Cardiac septum (tissue), 1 donor: Measurements from ENCODE around the gene LDOC1. TPM values are rescaled to one million over a fixed set of nuclear protein-coding genes. Genes with fewer than 3 reads are reported as not detected.
"Not testable (repeated sequence)": the region's sequence is repeated elsewhere in the genome, so short reads cannot be mapped to it uniquely, and the experiment has no call there.

Experiments used
- DNase-seq: peaks from one replicate; pipeline ENCODE4 v3.0.0-alpha.2; 2020; ENCODE audit warnings: low spot score
- intact Hi-C: fragments of 100-400 bp; cut with DNase I; formaldehyde crosslinking; loops from one replicate; pipeline ENCODE4 v1.14.0; 2022
- long read RNA-seq: library from polyadenylated mRNA; unstranded; transcript quantifications from one replicate; pipeline ENCODE4 v2.0.0, GENCODE V29; 2021
- total RNA-seq: library from RNA; stranded (reverse); fragmentation: NEBNext Ultra II Directional; extraction: Animal tissue kit (Norgen Biotek cat#: 25700); gene quantifications from one replicate; pipeline ENCODE4 v1.2.1, GENCODE V29; 2021
- donor health status: DM: no; HTN: no; CAD: no.

Gene LDOC1
- 4.5 TPM for total RNA-seq
- long read RNA-seq, transcript LDOC1-201 (1 exons, 1,381 nt) = major isoform, 6 of 6 reads
- long read RNA-seq, partial matches to known transcripts = 0 of 6 reads
- long read RNA-seq, other reads (novel, unspliced or antisense) = 0 of 6 reads

DNA sequence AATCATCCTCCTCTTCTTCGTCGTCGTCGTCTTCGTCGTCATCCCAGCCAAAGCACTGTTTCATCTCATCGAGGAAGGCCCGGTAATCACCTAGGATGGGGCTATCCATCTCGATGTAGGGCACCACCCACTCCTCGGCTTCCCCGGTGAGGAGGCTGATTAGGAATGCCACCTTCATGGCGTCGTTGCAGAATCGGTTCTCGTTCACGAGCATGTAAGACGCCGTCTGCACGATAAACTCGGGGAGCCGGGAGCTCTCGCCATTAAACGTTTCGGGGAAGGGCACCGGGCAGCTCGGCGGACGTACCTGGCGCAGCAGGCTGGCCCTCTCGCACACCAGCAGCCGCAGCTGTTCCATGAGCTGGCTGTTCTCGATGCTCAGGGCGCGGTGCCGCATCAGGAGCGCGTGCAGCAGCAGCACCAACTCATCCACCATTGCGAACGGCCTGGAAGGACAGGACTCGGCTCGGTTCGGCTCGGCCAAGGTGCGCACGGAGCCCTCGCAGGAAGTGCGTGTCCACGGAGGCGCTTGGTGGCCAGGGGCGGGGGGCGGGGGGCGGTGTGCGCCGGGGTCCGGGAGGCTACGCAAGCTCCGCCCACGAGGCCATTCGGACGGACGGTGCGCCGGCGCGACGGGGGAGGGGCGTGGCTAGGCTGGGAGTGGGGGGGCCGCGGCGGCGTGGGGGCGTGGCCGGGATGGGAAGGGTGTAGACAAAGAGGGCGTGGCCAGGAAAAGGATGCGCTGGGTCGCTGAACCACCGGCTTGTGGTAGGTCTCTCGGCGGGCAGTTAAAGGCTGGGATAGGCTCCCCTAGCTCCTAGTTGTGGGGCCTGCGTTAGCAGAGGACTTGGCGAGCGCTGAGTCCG lies at the start of gene LDOC1:
LDOC1 (minus strand) TSS at position 544 of the 866 bp plus-strand sequence; CDS start at position 436, 108 bp downstream.
- intact Hi-C loops = no loop called here
- DNase-seq = no peak

DNA sequence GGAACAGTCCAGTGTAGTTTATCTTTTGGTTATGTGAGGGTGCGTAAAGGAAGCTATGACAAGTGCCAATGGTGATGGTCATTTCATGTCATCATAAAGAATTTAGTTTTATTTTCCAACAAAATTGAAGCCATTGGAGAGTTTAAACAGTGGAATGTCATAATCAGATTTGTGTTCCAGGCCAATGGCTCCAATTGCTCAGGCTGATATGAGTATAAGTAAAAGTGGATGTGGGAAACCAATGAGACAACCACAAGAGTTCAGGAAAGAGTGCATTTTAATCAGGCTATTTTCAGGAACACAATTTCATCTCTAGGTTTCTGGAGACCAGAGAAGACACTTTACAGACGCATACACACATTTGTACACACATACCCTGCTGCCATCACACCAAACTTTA lies 44.7 kb upstream of the LDOC1 start:
- DNase-seq = no peak

DNA sequence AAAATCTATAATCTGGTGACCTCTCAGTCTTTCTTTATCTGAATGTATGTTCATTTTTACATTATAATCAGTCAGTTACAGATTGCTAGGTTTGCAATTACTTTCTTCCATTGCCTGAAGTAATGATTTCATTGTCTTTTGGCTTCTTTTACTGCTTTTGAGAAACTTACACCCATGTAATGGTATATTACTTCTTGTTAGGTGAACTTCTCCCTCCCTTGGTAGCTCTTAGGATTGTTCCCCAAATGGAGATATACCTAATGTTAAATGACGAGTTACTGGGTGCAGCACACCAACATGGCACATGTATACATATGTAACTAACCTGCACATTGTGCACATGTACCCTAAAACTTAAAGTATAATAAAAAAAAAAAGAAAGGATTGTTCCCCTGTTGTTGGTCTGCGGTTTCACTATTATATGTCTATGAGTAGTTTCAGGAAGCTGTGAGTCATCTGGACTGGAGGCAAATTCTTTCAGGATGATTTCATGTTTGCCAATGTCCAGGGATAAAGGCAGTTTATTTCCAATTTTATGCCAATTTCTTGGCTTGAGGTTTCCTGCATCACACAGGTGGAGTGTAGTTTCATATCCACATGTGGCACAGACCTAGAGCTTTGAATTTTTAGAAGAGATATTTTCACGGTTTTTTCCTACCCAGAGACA lies 43.5 kb upstream of the LDOC1 start:
- intact Hi-C loops = no loop called here
- DNase-seq = no peak

More for the DNA sequence above, 44.7 kb upstream of the LDOC1 start:
- intact Hi-C loops = no loop called here

DNA sequence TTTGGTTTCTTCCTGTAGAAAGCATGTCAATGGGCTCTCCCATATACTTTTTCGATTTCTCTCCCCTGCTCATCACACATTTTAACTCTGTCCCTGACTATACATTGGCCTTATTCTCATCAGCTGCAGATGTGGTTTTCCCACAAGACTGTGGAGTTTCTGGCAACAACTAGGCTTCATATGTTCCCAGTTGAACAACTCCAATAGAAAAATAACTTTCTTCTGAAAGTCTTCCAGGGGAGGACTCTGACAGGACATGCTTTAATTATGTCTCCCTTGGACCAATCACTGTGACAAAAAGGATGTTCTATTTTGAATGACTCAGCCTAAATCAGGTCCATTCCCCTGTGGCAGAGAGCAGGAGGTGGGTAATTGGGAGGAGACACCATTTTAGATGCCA lies 37.3 kb upstream of the LDOC1 start:
- intact Hi-C loops = no loop called here

DNA sequence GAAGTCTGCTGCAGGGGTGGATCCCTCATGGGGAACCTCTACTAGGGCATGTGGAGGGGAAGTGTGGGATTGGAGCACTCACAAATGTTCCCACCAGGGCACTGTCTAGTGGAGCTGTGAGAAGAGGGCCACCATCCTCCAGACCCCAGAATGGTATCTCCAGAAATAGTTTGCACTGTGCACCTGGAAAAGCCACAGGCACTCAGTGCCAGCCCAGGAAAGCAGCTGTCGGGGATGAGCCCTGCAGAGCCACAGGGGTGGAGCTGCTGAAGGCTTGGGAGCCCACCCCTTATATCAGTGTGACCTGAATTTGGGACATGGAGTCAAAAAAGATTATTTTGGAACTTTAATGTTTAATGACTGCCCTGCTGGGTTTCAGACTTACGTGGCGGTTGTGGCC lies 25.0 kb upstream of the LDOC1 start:
- no peak for DNase-seq

More for the DNA sequence above, 37.3 kb upstream of the LDOC1 start:
- DNase-seq = no peak

DNA sequence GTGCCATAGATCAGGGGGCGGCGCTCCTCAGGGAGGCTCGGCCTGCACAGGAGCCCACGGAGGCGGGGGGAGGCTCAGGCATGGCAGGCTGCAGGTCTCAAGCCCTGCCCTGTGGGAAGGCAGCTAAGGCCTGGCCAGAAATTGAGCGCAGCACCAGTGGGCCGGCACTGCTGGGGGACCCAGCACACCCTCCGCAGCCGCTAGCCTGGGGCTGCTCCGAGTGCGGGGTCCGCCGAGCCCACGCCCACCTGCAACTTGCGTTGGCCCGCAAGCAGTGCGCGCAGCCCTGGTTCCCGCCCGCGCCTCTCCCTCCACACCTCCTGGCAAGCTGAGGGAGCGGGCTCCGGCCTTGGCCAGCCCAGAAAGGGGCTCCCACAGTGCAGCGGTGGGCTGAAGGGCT lies 11.6 kb upstream of the LDOC1 start:
- intact Hi-C loops, DNase-seq: not testable (repeated sequence)

More for the DNA sequence above, 25.0 kb upstream of the LDOC1 start:
- intact Hi-C loops = no loop called here

DNA sequence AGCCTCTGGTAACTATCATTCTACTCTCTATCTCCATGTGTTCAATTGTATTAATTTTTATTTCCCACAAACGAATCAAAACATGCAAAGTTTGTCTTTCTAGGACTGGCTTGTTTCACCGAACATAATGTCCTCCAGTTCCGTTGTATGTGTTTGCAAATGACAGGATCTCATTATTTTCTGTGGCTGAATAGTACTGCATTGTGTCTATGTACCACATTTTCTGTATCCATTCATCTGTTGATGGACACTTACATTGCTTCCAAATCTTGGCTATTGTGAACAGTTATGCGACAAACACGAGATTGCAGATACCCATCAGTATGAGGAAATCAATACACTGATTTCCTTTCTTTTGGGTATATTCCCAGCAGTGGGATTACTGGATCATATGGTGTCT lies 8.4 kb upstream of the LDOC1 start:
- DNase-seq = no peak
- intact Hi-C loops = no loop called here

DNA sequence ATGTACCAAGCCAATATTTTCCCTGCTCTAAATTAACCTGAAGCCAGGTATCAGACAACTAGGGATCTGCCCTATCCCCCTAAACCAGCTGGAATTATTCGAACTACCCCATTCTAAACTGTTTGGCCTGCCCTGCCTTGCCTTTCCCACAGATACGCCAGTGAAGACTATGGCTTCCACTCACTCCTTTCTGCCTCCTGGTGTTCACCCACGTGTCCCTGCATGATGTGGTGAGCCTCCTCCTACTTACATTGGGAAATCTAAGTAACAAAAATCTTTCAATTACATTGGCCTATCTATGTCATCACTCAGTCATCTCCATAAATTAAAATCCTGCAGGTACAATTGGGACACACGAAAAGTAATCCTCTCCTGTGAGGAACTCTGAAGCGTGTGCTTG lies 6.1 kb upstream of the LDOC1 start:
- no peak for DNase-seq
- intact Hi-C loops = no loop called here

DNA sequence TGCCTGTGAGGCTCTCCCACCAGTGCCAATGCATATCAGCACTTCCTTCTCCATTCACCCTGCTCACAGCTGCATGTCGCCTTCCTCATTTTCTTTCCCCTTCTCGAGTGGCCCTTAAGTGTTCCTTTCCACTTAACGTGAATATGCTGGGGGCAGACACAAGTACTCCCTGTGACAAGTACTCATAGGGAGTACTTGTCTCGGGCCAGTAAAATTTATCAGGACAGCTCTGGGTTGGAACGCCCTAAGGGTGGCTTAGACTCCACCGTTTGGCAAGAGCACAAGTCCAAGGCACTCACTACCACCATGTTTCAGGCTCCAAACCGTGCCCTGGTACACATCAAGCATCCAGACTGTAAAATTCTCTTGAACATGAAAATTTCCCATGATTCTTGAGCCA lies 3.9 kb upstream of the LDOC1 start:
- DNase-seq = no peak
- intact Hi-C loops = no loop called here

DNA sequence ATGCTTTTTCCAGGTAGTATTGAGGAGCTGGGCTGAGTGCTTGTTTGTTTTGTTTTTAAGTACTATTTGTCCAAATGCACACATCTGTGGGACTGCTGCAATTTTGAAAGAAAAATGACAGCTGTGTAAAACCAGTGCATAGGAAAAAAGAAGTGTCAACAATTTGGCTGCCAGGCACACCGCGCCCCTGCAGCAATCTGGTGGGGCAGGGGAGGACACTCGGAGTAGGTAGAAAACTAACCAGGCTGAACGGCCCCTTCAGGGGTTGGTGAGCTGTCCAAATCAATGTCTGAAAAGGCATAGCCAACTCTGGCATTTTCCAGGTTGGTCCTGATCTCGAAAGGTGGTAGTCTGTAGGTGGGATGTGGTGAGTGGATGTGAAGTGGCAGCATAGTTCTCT lies 1.1 kb downstream of the LDOC1 start:
- intact Hi-C loops = no loop called here
- DNase-seq = no peak

DNA sequence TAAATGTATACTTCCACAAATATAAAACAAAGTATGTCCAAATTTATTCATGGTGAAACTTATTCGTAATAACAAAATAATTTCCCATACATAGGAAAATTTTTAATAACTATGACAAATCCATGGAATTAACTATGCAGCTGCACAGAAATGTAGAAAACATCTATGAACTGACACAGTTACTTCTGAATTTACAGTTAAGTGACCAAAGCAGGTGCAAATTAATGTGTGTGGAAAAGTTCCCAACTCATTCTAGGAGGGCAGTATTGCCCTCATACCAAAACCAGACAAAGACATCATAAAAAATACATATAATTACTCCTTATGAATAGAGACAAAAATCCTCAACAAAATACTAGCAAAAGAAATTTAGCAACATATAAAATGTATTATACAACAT lies 12.5 kb downstream of the LDOC1 start:
- no peak for DNase-seq
- intact Hi-C loops = no loop called here

DNA sequence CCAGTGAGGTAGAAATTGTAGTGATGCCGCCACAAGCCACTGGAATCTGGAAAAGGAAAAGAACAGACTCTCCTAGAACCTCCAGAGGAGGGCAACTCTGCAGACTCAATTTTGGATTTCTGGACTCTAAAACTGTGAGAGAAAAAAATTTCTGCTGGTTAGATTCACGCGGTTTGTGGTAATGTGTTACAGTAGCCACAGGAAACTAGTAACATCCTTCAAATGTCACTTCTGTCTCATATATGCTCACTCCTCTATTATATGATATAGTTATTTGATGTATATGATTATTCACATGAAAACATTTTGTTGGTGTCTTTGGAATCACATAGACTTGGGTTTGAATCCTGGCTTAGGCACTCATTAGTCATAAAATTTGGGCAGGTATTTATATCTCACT lies 18.8 kb downstream of the LDOC1 start:
- no peak for DNase-seq
- intact Hi-C loops = no loop called here

DNA sequence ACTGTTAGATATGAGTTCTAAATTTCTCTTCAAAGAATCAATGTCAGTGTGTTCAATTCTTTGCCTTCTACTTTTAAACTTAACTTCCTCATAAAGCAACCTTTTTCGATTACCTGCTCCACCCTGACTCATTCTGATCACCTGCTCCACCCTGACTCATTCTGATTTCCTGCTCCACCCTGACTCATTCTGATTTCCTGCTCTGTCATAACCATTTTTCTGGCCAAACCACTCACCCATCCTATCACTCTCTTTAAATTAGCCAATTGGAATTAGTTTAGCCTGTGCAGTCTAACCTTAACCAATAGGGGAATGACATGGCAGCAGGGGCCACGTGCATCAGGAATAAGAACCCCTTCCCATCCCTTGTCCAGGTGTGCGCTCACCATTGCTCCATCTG lies 21.7 kb downstream of the LDOC1 start:
- intact Hi-C loops, DNase-seq: not testable (repeated sequence)

DNA sequence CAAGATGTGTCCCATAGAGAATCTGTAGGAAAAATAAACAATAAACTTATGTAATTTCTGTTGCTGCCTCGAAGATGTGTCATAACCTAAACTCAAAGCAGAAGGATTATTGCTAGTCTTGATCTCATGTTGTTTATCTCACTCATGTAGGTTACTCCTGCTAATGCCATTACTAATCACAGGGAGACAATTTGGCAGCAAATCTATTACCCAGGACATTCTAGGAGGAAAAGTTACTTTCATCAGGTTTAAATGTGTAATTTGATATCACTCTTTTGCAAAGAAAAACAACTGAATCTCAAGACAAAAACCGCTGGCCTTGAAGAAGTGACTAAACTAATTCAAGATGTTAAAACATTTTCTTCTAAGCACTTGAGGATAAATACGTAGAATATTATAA lies 34.0 kb downstream of the LDOC1 start:
- DNase-seq = no peak
- intact Hi-C loops = no loop called here

DNA sequence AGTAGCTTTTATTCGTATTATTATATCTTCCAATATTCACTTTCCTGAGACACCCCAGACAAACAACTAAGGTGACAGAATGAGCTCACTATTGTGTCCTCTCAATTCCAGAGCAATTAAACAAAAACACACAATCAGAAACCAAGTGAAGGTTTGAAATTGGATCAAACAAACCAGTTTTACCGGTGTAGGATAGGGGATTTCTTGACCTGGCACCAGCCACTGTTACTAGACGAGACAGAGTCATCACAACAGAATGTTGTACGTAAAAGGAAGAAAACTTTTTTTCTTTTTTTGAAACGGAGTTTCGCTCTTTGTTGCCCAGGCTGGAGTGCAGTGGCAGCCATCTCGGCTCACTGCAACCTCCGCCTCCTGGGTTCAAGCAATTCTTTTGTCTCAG lies 43.7 kb downstream of the LDOC1 start:
- intact Hi-C loops = no loop called here
- no peak for DNase-seq

DNA sequence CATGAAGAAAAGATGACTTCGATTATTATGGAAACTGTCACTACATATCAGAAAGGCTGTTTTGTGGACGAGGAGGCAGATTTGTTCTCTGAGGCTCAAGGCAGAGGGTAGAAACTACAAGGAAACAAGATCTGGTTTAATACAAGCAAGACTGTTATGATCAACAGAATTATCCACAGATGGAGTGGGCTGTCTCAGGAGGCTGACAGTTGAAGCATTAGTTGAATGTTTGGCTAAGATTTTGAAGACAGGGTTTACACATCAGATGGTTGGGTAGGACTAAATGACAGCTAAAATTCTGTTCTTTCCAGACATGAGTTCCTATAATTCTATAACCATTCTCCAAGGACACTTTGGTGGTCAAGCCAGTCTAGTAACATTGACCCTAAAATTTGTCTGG lies 49.8 kb downstream of the LDOC1 start:
- intact Hi-C loops = no loop called here
- DNase-seq = no peak

Other genes with a start within 250 kb of the LDOC1 start
- gene SPANXB1, start 174.5 kb downstream of the LDOC1 start, total RNA-seq = not detected
- gene SPANXC, start 65.4 kb upstream of the LDOC1 start, total RNA-seq = not detected